Rectal smooth muscle tissue (tissue), 1 donor: ENCODE data around the gene MEN1.

Experiments used
- H3K27ac ChIP-seq: one replicate; pipeline ENCODE4 v1.7.0; 2013; ENCODE audit warnings: low read depth, low read length, inconsistent platforms
- H3K27me3 ChIP-seq: one replicate; pipeline ENCODE4 v1.7.0; 2013; ENCODE audit warnings: low read length; ENCODE audit not compliant: control insufficient read depth, insufficient read depth
- H3K36me3 ChIP-seq: one replicate; pipeline ENCODE4 v1.7.0; 2013; ENCODE audit warnings: low read length; ENCODE audit not compliant: control insufficient read depth, insufficient read depth
- H3K4me1 ChIP-seq: one replicate; pipeline ENCODE4 v1.7.0; 2013; ENCODE audit warnings: low read length; ENCODE audit not compliant: control insufficient read depth, insufficient read depth
- H3K4me3 ChIP-seq: one replicate; pipeline ENCODE4 v1.7.0; 2013; ENCODE audit warnings: low read length
- H3K9ac ChIP-seq: one replicate; pipeline ENCODE4 v1.7.0; 2013; ENCODE audit warnings: low read length

Gene MEN1

GRCh38 chr11:64774144-64774543 lies 36.2 kb downstream of the MEN1 start:
- H3K27ac ChIP-seq = no peak overlapping the region
- no peak overlapping the region for H3K9ac ChIP-seq
- H3K36me3 ChIP-seq = peaks cover 62% of the 10 kb centered on the region
- H3K4me1 ChIP-seq = peaks cover 10% of the 10 kb centered on the region
- no peak overlapping the region for H3K4me3 ChIP-seq
- no peaks in the 10 kb centered on the region for H3K27me3 ChIP-seq

GRCh38 chr11:64772303-64773018 lies 37.9 kb downstream of the MEN1 start:
- peaks cover 10% of the 10 kb centered on the region for H3K4me1 ChIP-seq
- H3K27me3 ChIP-seq = no peaks in the 10 kb centered on the region
- H3K27ac ChIP-seq = no peak overlapping the region
- H3K4me3 ChIP-seq = no peak overlapping the region
- H3K36me3 ChIP-seq = peaks cover 79% of the 10 kb centered on the region
- no peak overlapping the region for H3K9ac ChIP-seq

- H3K27ac ChIP-seq = no peak overlapping the region
- no peak overlapping the region for H3K4me3 ChIP-seq
- H3K36me3 ChIP-seq = peaks cover 85% of the 10 kb centered on the region
- H3K27me3 ChIP-seq = no peaks in the 10 kb centered on the region
- no peak overlapping the region for H3K9ac ChIP-seq
- H3K4me1 ChIP-seq = peaks cover 8% of the 10 kb centered on the region
Observed at GRCh38 chr11:64771861-64772260, 38.5 kb downstream of the MEN1 start.

- no peak overlapping the region for H3K9ac ChIP-seq
- H3K4me3 ChIP-seq = no peak overlapping the region
- H3K27me3 ChIP-seq = no peaks in the 10 kb centered on the region
- H3K36me3 ChIP-seq = peaks cover 81% of the 10 kb centered on the region
- no peak overlapping the region for H3K27ac ChIP-seq
- H3K4me1 ChIP-seq = no peaks in the 10 kb centered on the region
Observed at GRCh38 chr11:64770120-64770519, 40.2 kb downstream of the MEN1 start.

GRCh38 chr11:64769283-64769682 lies 41.1 kb downstream of the MEN1 start:
- Histone ChIP-seq H3K9ac (no peak overlapping the region), H3K4me3 (no peak overlapping the region), H3K27ac (no peak overlapping the region), H3K4me1 (peaks cover 6% of the 10 kb centered on the region), H3K27me3 (no peaks in the 10 kb centered on the region), H3K36me3 (peaks cover 86% of the 10 kb centered on the region)

- Histone ChIP-seq H3K9ac (no peak overlapping the region), H3K36me3 (peaks cover 76% of the 10 kb centered on the region), H3K27me3 (no peaks in the 10 kb centered on the region), H3K4me1 (peaks cover 15% of the 10 kb centered on the region), H3K4me3 (no peak overlapping the region), H3K27ac (peak overlapping the region; percentile 58)
Observed at GRCh38 chr11:64768300-64768694, 42.1 kb downstream of the MEN1 start.

GRCh38 chr11:64767344-64768299 lies 42.7 kb downstream of the MEN1 start:
- H3K4me3 ChIP-seq = no peak overlapping the region
- H3K36me3 ChIP-seq = peaks cover 72% of the 10 kb centered on the region
- peak overlapping the region; percentile 58 for H3K27ac ChIP-seq
- H3K4me1 ChIP-seq = peaks cover 22% of the 10 kb centered on the region
- H3K9ac ChIP-seq = no peak overlapping the region
- H3K27me3 ChIP-seq = no peaks in the 10 kb centered on the region

GRCh38 chr11:64766881-64767280 lies 43.5 kb downstream of the MEN1 start:
- no peak overlapping the region for H3K4me3 ChIP-seq
- peaks cover 71% of the 10 kb centered on the region for H3K36me3 ChIP-seq
- peak overlapping the region; percentile 58 for H3K27ac ChIP-seq
- H3K27me3 ChIP-seq = no peaks in the 10 kb centered on the region
- H3K9ac ChIP-seq = no peak overlapping the region
- H3K4me1 ChIP-seq = peaks cover 29% of the 10 kb centered on the region

GRCh38 chr11:64765851-64766665 lies 44.3 kb downstream of the MEN1 start:
- H3K36me3 ChIP-seq = peaks cover 63% of the 10 kb centered on the region
- H3K27ac ChIP-seq = no peak overlapping the region
- H3K4me3 ChIP-seq = no peak overlapping the region
- peaks cover 29% of the 10 kb centered on the region for H3K4me1 ChIP-seq
- H3K27me3 ChIP-seq = no peaks in the 10 kb centered on the region
- H3K9ac ChIP-seq = no peak overlapping the region

GRCh38 chr11:64765291-64765850 lies 45.0 kb downstream of the MEN1 start:
- Histone ChIP-seq H3K36me3 (peaks cover 60% of the 10 kb centered on the region), H3K4me1 (peaks cover 35% of the 10 kb centered on the region), H3K27ac (no peak overlapping the region)

GRCh38 chr11:64764753-64765152 lies 45.6 kb downstream of the MEN1 start:
- Histone ChIP-seq H3K36me3 (peaks cover 54% of the 10 kb centered on the region), H3K4me3 (no peak overlapping the region), H3K9ac (no peak overlapping the region), H3K27me3 (no peaks in the 10 kb centered on the region), H3K27ac (peak overlapping the region; percentile 87), H3K4me1 (peaks cover 41% of the 10 kb centered on the region)

More at GRCh38 chr11:64765291-64765850, 45.0 kb downstream of the MEN1 start:
- Histone ChIP-seq H3K9ac (no peak overlapping the region), H3K27me3 (no peaks in the 10 kb centered on the region), H3K4me3 (no peak overlapping the region)
